ENCODE data around the gene SNORC.

GRCh38 chr2:232874677-232875223 lies 4.7 kb downstream of the SNORC start:
- TF ChIP-seq MYC (IDR thresholded peaks at IDR 0.05; ENCODE audit: low read depth, low read length): no peak
- TF ChIP-seq, protein P1, sequence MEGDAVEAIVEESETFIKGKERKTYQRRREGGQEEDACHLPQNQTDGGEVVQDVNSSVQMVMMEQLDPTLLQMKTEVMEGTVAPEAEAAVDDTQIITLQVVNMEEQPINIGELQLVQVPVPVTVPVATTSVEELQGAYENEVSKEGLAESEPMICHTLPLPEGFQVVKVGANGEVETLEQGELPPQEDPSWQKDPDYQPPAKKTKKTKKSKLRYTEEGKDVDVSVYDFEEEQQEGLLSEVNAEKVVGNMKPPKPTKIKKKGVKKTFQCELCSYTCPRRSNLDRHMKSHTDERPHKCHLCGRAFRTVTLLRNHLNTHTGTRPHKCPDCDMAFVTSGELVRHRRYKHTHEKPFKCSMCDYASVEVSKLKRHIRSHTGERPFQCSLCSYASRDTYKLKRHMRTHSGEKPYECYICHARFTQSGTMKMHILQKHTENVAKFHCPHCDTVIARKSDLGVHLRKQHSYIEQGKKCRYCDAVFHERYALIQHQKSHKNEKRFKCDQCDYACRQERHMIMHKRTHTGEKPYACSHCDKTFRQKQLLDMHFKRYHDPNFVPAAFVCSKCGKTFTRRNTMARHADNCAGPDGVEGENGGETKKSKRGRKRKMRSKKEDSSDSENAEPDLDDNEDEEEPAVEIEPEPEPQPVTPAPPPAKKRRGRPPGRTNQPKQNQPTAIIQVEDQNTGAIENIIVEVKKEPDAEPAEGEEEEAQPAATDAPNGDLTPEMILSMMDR (IDR thresholded peaks at IDR 0.05; ENCODE audit: low read depth, low read length): no peak
